HepG2 (cell line): Measurements from ENCODE around the gene AK2. TPM values are rescaled to one million over a fixed set of nuclear protein-coding genes. Genes with fewer than 3 reads are reported as not detected.

Experiments
- BATF2 ChIP-seq: sonication (generic); formaldehyde crosslinking; IDR thresholded peaks from 2 replicates; pipeline ENCODE4 v1.8.0; 2022; ENCODE audit warnings: mild to moderate bottlenecking, missing genetic modification reagents, moderate library complexity
- CEBPG ChIP-seq: IDR thresholded peaks from 2 replicates; pipeline ENCODE4 v1.6.1; 2016
- GATAD1 ChIP-seq: IDR thresholded peaks from 2 replicates; pipeline ENCODE4 v1.6.1; 2016; ENCODE audit warnings: missing genetic modification reagents, missing compliant biosample characterization
- GRHL1 ChIP-seq: sonication (generic); formaldehyde crosslinking; conservative IDR thresholded peaks from 2 replicates; pipeline ENCODE4 v1.8.0; 2022; ENCODE audit warnings: missing genetic modification reagents
- HES4 ChIP-seq: sonication (generic); formaldehyde crosslinking; IDR thresholded peaks from 2 replicates; pipeline ENCODE4 v1.9.0; 2021; ENCODE audit warnings: mild to moderate bottlenecking, missing genetic modification reagents, borderline replicate concordance
- MLX ChIP-seq: IDR thresholded peaks from 2 replicates; pipeline ENCODE4 v1.6.1; 2016
- MXI1 ChIP-seq: IDR thresholded peaks from 3 replicates; pipeline ENCODE4 v1.6.1; 2012; ENCODE audit warnings: low read depth, low read length, inconsistent platforms, borderline replicate concordance
- SAP130 ChIP-seq: IDR thresholded peaks from 2 replicates; pipeline ENCODE4 v1.6.1; 2016; ENCODE audit warnings: low read depth
- ZBTB20 ChIP-seq: sonication (generic); formaldehyde crosslinking; IDR thresholded peaks from 2 replicates; pipeline ENCODE4 v1.8.1; 2023; ENCODE audit warnings: missing genetic modification reagents, low read depth, mild to moderate bottlenecking, borderline replicate concordance
- ZFP37 ChIP-seq: sonication (generic); formaldehyde crosslinking; IDR thresholded peaks from 2 replicates; pipeline ENCODE4 v1.4.0; 2020; ENCODE audit warnings: missing genetic modification reagents, borderline replicate concordance
- ZNF772 ChIP-seq: sonication (generic); formaldehyde crosslinking; IDR thresholded peaks from 2 replicates; pipeline ENCODE4 v1.5.0; 2020; ENCODE audit warnings: mild to moderate bottlenecking, missing genetic modification reagents
- ZNF777 ChIP-seq: sonication (generic); formaldehyde crosslinking; IDR thresholded peaks from 2 replicates; pipeline ENCODE4 v1.4.0; 2020; ENCODE audit warnings: missing genetic modification reagents
- ZNF784 ChIP-seq: sonication (generic); formaldehyde crosslinking; IDR thresholded peaks from 2 replicates; pipeline ENCODE4 v1.5.1; 2020; ENCODE audit warnings: missing genetic modification reagents, mild to moderate bottlenecking, borderline replicate concordance
- polyA plus RNA-seq, 8 experiments: library from polyadenylated mRNA; depleted of rRNA in 3 of 8; stranded (reverse) in 7 of 8; unstranded in 1 of 8; fragments of >200 nt; fragmentation: Illumina TruSeq in 4 of 8; extraction: Trizol in 4 of 8; gene quantifications; 2 replicates each; pipeline versions ENCODE4 v1.2.1 to v1.2.3, GENCODE V29; 2011 to 2016; ENCODE audit warnings: low read depth in 4 of 8, missing spikeins in 1 of 8, mixed read lengths in 1 of 8; ENCODE audit not compliant: insufficient read depth in 1 of 8
- total RNA-seq, 5 experiments: library from RNA; depleted of rRNA; stranded (reverse); fragments of >200 nt; fragmentation: Illumina TruSeq; extraction: Trizol; gene quantifications; 2 replicates each; pipeline ENCODE4 v1.2.3, GENCODE V29; 2016; ENCODE audit warnings: low read depth in 1 of 5
- TF ChIP-seq, protein P1 (sequence below): sonication (generic); formaldehyde crosslinking; IDR thresholded peaks from 2 replicates; pipeline ENCODE4 v1.4.0; 2020; ENCODE audit warnings: low read depth, mild to moderate bottlenecking, missing genetic modification reagents

The AK2 gene
- total and polyA plus RNA-seq, 2 of the 13 experiments (the other 11 are each of a cell fraction or from before 2014, with no cell fraction given), result 170 to 188 TPM

DNA sequence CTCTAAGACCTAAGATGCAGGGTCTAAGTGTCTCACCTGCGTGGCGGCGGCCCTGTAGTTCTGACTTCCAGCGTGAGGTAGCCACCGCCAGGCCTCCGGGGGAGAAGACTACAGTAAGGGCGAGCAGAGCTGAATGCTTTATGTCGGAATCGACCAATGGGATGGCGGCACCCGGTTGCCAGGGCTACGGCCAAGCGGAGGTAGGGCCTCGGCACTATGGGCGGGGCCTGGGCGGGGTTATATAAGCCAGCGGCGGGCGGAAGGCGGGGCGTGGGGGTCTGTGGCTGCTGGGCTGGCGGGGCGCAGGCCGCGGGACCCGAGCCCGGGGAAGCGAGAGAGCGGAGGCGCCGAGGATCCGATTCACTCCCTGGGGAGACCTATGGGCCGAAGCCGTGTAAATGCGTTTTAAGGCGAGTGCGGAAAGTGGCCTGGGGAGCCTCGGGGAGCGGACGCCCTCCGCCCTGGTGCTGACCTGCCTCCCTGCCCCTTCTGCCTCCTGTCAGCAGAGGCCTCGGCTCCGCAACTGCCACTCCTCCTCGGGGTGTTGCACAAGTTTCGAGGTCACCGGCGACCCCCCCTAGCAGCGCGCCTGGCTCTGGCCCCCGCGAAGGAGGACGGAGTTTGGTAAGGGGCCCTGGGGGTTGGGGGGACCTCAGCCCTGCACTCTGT is 44.3 kb upstream of the AK2 start, which contains the start of gene AZIN2 (continued):
- no peak for TF ChIP-seq GRHL1
- peak; percentile 33; the same call in 1 of the 2 replicates for TF ChIP-seq HES4 (CRISPR knock-in tag)
- 0 out of 2 replicates have a peak, but pooled peaks have one; percentile 5 for TF ChIP-seq ZFP37 (CRISPR knock-in tag)
- peak; percentile 83 for TF ChIP-seq ZNF784 (CRISPR knock-in tag)
- no peak for TF ChIP-seq ZBTB20
- 0 out of 2 replicates have a peak, but pooled peaks have one; percentile 40 for TF ChIP-seq ZNF777 (CRISPR knock-in tag)
- 0 out of 2 replicates have a peak, but pooled peaks have one; percentile 56 for TF ChIP-seq CEBPG (CRISPR knock-in tag)
- no peak for TF ChIP-seq BATF2
- TF ChIP-seq ZNF772 (CRISPR knock-in tag), result peak; percentile 26; the same call in 1 of the 2 replicates
- TF ChIP-seq MLX (CRISPR knock-in tag), result no peak
- TF ChIP-seq MXI1, result peak; percentile 95; the same call in 2 of the 3 replicates
- peak; percentile 86 for TF ChIP-seq SAP130 (CRISPR knock-in tag)
- TF ChIP-seq, protein P1, sequence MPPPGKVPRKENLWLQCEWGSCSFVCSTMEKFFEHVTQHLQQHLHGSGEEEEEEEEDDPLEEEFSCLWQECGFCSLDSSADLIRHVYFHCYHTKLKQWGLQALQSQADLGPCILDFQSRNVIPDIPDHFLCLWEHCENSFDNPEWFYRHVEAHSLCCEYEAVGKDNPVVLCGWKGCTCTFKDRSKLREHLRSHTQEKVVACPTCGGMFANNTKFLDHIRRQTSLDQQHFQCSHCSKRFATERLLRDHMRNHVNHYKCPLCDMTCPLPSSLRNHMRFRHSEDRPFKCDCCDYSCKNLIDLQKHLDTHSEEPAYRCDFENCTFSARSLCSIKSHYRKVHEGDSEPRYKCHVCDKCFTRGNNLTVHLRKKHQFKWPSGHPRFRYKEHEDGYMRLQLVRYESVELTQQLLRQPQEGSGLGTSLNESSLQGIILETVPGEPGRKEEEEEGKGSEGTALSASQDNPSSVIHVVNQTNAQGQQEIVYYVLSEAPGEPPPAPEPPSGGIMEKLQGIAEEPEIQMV (CRISPR knock-in tag), result peak; percentile 62; the same call in 1 of the 2 replicates
- peak; percentile 17; the same call in 1 of the 2 replicates for TF ChIP-seq GATAD1
